GM18907 (cell line): ENCODE results near the gene KDM4B.

ENCODE experiments used
- ATAC-seq: cut with Tn5 transposase; IDR thresholded peaks from one replicate; pipeline ENCODE4 v1.9.1; 2021; ENCODE audit warnings: mild to moderate bottlenecking, moderate library complexity; ENCODE audit not compliant: unreplicated experiment

The KDM4B gene

GRCh38 chr19:5103061-5103701 is 134.3 kb downstream of the KDM4B start:
- ATAC-seq, result no peak

GRCh38 chr19:5103812-5104410 is 135.0 kb downstream of the KDM4B start:
- no peak for ATAC-seq

- no peak for ATAC-seq
Observed at GRCh38 chr19:5104871-5105351, 136.0 kb downstream of the KDM4B start.

GRCh38 chr19:5106191-5106726 is 137.3 kb downstream of the KDM4B start:
- ATAC-seq, result no peak

GRCh38 chr19:5106971-5107370 is 138.1 kb downstream of the KDM4B start:
- no peak for ATAC-seq

- ATAC-seq, result no peak
Observed at GRCh38 chr19:5107432-5108122, 138.7 kb downstream of the KDM4B start.

GRCh38 chr19:5108123-5108596 is 139.2 kb downstream of the KDM4B start:
- no peak for ATAC-seq

- ATAC-seq, result no peak
Observed at GRCh38 chr19:5108866-5109265, 140.0 kb downstream of the KDM4B start.

GRCh38 chr19:5109560-5109959 is 140.6 kb downstream of the KDM4B start:
- ATAC-seq, result no peak

- no peak for ATAC-seq
Observed at GRCh38 chr19:5110546-5110945, 141.6 kb downstream of the KDM4B start.

GRCh38 chr19:5111051-5111450 is 142.1 kb downstream of the KDM4B start:
- no peak for ATAC-seq

GRCh38 chr19:5112175-5112574 is 143.3 kb downstream of the KDM4B start:
- no peak for ATAC-seq

GRCh38 chr19:5112681-5113575 is 144.0 kb downstream of the KDM4B start:
- ATAC-seq, result no peak

- ATAC-seq, result no peak
Observed at GRCh38 chr19:5113633-5114586, 145.0 kb downstream of the KDM4B start.

- no peak for ATAC-seq
Observed at GRCh38 chr19:5114727-5115126, 145.8 kb downstream of the KDM4B start.

GRCh38 chr19:5115351-5115750 is 146.4 kb downstream of the KDM4B start:
- no peak for ATAC-seq

GRCh38 chr19:5115771-5116202 is 146.9 kb downstream of the KDM4B start:
- ATAC-seq, result no peak

- no peak for ATAC-seq
Observed at GRCh38 chr19:5116292-5116691, 147.4 kb downstream of the KDM4B start.

GRCh38 chr19:5117421-5117820 is 148.5 kb downstream of the KDM4B start:
- no peak for ATAC-seq

GRCh38 chr19:5118026-5118425 is 149.1 kb downstream of the KDM4B start:
- no peak for ATAC-seq
